Heart left ventricle (tissue), 16 donors: Measurements from ENCODE around the gene CD83. TPM values are rescaled to one million over a fixed set of nuclear protein-coding genes. Genes with fewer than 3 reads are reported as not detected.

Experiments used
- ATAC-seq, 4 donors: fragments of 200-7000 bp; cut with Tn5 transposase; one replicate each; pipeline ENCODE4 v1.9.1; 2020 to 2022; ENCODE audit warnings: moderate library complexity in 4 of 4, mild to moderate bottlenecking in 3 of 4, moderate number of reproducible peaks in 1 of 4
- DNase-seq, 5 donors: peaks; one replicate each; pipeline ENCODE4 v3.0.0-alpha.2; 2020
- H3K27ac ChIP-seq, 12 donors: fragments of 200-600 bp; sonication (generic) in 4 of 12; one replicate each; pipeline versions ENCODE4 v1.5.0 to v1.8.0; 2016 to 2022; ENCODE audit warnings: mild to moderate bottlenecking in 2 of 12
- H3K27me3 ChIP-seq, 9 donors: fragments of 200-600 bp; sonication (generic) in 2 of 9; one replicate each; pipeline versions ENCODE4 v1.5.1 to v1.8.0; 2016 to 2022; ENCODE audit warnings: mild to moderate bottlenecking in 3 of 9
- H3K36me3 ChIP-seq, 9 donors: fragments of 200-600 bp; sonication (generic) in 2 of 9; one replicate each; pipeline versions ENCODE4 v1.5.0 to v1.8.0; 2018 to 2022; ENCODE audit warnings: mild to moderate bottlenecking in 2 of 9
- H3K4me1 ChIP-seq, 12 donors: fragments of 200-600 bp; sonication (generic) in 4 of 12; one replicate each; pipeline versions ENCODE4 v1.5.0 to v1.8.0; 2016 to 2022; ENCODE audit warnings: mild to moderate bottlenecking in 3 of 12
- H3K4me3 ChIP-seq, 12 donors: fragments of 200-600 bp; sonication (generic) in 4 of 12; one replicate each; pipeline versions ENCODE4 v1.5.0 to v1.8.0; 2017 to 2022; ENCODE audit warnings: mild to moderate bottlenecking in 9 of 12, moderate library complexity in 4 of 12
- H3K9me3 ChIP-seq, 12 donors: fragments of 200-600 bp; sonication (generic) in 4 of 12; one replicate each; pipeline versions ENCODE4 v1.5.0 to v1.8.0; 2016 to 2022; ENCODE audit warnings: mild to moderate bottlenecking in 1 of 12
- POLR2A ChIP-seq, 2 donors: fragments of 450-650 bp; IDR thresholded peaks; one replicate each; pipeline ENCODE4 v1.6.1; 2017; ENCODE audit warnings: antibody characterized with exemption in 2 of 2, mild to moderate bottlenecking in 2 of 2, moderate library complexity in 2 of 2
- WGBS, 4 donors: extraction: QIAGEN DNeasy Blood & Tissue Kit in 2 of 4; methylation state at CpG; one replicate each; pipeline versions ENCODE4 v1.1.5 to v1.1.7; 2013 to 2018; 5-methylcytosine and 5-hydroxymethylcytosine counted together
- intact Hi-C, 10 donors: fragments of 100-400 bp; cut with DNase I; formaldehyde crosslinking; loops; one replicate each; pipeline versions ENCODE4 v1.11.1 to v1.14.2; 2022
- polyA plus RNA-seq, 2 donors: library from polyadenylated mRNA; stranded (reverse); fragments of 200-250 nt; gene quantifications; one replicate each; pipeline ENCODE4 v1.2.3, GENCODE V29; 2013
- total RNA-seq, 9 donors: library from RNA; depleted of rRNA in 2 of 9; stranded (reverse); fragments of >200 nt in 2 of 9; fragmentation: NEBNext Ultra II Directional in 3 of 9; extraction: Animal tissue kit (Norgen Biotek cat#: 25700) in 3 of 9; gene quantifications; one replicate each; pipeline versions ENCODE4 v1.1.0 to v1.2.4, GENCODE V29; 2016 to 2023
- TF ChIP-seq, protein P1 (sequence below), 12 donors: fragments of 200-600 bp; sonication (generic) in 4 of 12; IDR thresholded peaks; one replicate each; pipeline versions ENCODE4 v1.5.0 to v1.8.0; 2018 to 2022; ENCODE audit warnings: antibody characterized with exemption in 12 of 12, mild to moderate bottlenecking in 5 of 12
- donor health status: ischemic (EF 13 %, LVEDD 7.1; RV severe dilation, severe dysfunction).
- donor health status: healthy with polysubstance abuse.
- donor health status: DM: no; HTN: yes; CAD: no.
- donor health status: DM: no; HTN: no; CAD: no.
- donor health status: ischemic (EF 25% LVEDD 6.9; RV normal size, moderate dysfunction).
- donor health status: ischemic (EF 25% LVEDD 5.7; RV mildly dilated, moderate dysfunction).
- donor health status: healthy.
- donor health status: DM: yes; HTN: yes; CAD: no.
- donor health status: ischemic (EF 35%, LVEDD 5.7; RV mildly dilated, moderate dysfunction).
- donor health status: nonischemic (EF 11% LVEDD 7.7; RV severe dilation, severe dysfunction).
- donor health status: DM: yes; HTN: yes; CAD: no.
- donor health status: PGD.
- donor health status: ischemic (EF 29% LVEDD 5.4; RV normal size, mild dysfunction).
- donor health status: nonischemic (EF 23%, LVEDD 6.1; RV moderate dilation, normal function).

CD83 gene
- total and polyA plus RNA-seq, 11 donors = 0.38 to 10.3 (median 1.9) TPM

DNA sequence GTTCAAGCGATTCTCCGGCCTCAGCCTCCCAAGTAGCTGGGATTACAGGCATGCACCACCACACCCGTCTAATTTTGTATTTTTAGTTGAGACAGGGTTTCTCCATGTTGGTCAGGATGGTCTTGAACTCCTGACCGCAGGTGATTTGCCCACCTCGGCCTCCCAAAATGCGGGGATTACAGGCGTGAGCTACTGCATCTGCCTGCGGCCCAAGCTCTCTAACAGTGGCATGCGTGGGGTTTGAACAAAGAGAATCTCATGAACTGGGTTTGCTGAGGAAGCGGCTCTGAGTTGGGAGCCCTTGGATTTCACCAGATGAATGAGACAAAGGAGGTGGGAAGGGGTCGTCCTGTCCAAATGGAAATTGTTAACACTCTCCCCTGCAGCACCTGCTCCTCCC, 33.2 kb upstream of the CD83 start:
- Histone ChIP-seq H3K4me3 (no peak overlapping the region), H3K36me3 (no peaks in the 10 kb centered on the region), H3K27ac (no peak overlapping the region), H3K27me3 (no peaks in the 10 kb centered on the region), H3K9me3 (no peaks in the 10 kb centered on the region), H3K4me1 (peaks cover 0 to 4% (median 0%) of the 10 kb centered on the region in 12 donors)
- DNase-seq = no peak
- intact Hi-C loops = no loop called here
- ATAC-seq = no peak
- no peak for TF ChIP-seq POLR2A (IDR thresholded peaks at IDR 0.05)
- TF ChIP-seq, protein P1, sequence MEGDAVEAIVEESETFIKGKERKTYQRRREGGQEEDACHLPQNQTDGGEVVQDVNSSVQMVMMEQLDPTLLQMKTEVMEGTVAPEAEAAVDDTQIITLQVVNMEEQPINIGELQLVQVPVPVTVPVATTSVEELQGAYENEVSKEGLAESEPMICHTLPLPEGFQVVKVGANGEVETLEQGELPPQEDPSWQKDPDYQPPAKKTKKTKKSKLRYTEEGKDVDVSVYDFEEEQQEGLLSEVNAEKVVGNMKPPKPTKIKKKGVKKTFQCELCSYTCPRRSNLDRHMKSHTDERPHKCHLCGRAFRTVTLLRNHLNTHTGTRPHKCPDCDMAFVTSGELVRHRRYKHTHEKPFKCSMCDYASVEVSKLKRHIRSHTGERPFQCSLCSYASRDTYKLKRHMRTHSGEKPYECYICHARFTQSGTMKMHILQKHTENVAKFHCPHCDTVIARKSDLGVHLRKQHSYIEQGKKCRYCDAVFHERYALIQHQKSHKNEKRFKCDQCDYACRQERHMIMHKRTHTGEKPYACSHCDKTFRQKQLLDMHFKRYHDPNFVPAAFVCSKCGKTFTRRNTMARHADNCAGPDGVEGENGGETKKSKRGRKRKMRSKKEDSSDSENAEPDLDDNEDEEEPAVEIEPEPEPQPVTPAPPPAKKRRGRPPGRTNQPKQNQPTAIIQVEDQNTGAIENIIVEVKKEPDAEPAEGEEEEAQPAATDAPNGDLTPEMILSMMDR (IDR thresholded peaks at IDR 0.05) = no peak
- whole genome bisulfite sequencing, 4 donors = 95 to 97% (median 96%) methylated on average over 10 to 11 of the region's 11 CpGs

DNA sequence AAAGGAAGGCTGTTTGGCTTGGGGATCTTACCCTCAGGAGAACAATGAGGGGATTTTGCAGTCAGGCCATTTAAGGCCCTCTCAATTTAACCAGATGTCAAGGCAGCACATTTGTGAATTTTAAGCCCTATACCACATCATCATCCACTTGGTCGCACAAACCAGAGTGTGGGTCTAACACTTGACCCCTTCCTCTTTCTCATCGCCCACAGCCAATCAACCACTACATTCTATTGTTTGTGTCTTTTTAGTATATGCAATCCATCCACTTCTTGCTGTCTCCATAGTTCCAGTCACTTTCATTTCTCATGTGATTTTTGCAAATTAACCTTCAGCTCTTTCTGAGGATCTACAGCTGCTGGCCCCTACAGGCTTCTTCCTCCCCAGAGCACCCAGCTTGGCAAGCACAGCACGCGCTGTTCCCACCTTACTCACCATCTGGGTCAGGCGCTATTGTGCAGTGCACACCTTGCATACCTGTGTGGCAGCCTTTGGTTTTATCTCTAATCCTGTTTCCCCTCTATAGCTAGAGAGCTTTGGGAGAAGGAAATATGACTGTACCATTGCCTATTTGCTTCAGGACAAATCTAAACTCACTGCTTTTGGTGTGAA, 32.3 kb upstream of the CD83 start:
- no peak for ATAC-seq
- Histone ChIP-seq H3K27me3 (no peaks in the 10 kb centered on the region), H3K4me1 (no peaks in the 10 kb centered on the region), H3K4me3 (no peak overlapping the region), H3K9me3 (no peaks in the 10 kb centered on the region), H3K36me3 (no peaks in the 10 kb centered on the region), H3K27ac (no peak overlapping the region)
- intact Hi-C loops = no loop called here
- TF ChIP-seq, protein P1 (IDR thresholded peaks at IDR 0.05) = no peak
- TF ChIP-seq POLR2A (IDR thresholded peaks at IDR 0.05) = no peak
- no peak for DNase-seq
- WGBS, 4 donors = 94 to 98% (median 95%) methylated on average over 5 of the region's 5 CpGs

DNA sequence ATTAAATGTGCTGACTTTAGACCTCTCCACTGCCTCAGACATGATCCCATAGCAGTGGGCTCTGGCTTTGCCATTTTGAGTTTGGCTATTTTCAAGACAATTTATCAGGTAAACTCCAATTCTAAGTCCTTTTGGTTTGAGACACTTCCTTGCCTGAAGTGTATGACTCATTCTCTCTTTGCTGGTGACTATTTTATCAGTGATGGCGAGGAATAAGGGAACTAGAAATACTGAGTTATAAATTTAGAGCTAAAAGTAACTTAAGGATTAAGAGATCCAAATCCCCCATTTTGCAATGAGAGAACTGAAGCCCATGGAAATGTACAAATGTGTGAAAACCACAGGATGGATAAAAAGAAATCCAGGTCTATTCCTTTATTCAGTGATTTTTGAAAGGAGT, 30.9 kb upstream of the CD83 start:
- Histone ChIP-seq H3K9me3 (no peaks in the 10 kb centered on the region), H3K27ac (no peak overlapping the region), H3K27me3 (no peaks in the 10 kb centered on the region), H3K36me3 (no peaks in the 10 kb centered on the region), H3K4me1 (peaks cover 0 to 2% (median 0%) of the 10 kb centered on the region in 12 donors), H3K4me3 (no peak overlapping the region)
- ATAC-seq (no peak), DNase-seq (no peak)
- no peak for TF ChIP-seq POLR2A (IDR thresholded peaks at IDR 0.05)
- TF ChIP-seq, protein P1 (IDR thresholded peaks at IDR 0.05) = no peak
- WGBS, 4 donors = 76 to 92% (median 83%) methylated on average over 1 of the region's 1 CpG
- intact Hi-C loops = no loop called here

DNA sequence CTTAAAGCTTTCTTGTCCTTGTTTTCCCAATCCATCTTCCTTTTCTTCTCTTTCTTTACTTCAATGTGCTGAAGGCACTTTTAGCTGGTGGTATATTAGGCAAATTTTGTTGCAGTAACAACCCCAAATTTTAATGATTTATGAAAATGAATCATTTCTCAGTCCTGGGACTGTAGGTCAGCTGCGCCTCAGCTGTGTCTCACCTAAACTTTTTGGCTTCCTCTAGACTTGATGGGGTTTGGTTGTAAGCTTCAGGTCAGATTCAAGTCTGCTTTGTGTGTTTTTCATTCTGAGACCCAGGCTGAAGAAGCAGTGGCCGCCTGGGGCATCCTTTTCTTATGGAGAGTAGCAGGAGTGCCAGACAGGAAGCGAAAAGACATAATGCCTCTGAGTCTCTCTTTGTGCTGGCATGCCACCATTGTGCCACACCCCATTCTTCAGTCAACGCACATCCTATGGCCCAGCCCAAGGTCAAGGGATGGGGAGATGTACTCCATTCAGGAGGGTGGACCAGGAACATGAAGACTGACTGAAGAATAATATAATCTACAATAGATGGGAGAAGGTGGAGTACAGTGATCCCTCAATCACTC, 28.9 kb upstream of the CD83 start:
- ATAC-seq (no peak), DNase-seq (no peak)
- Histone ChIP-seq H3K4me1 (peaks cover 0 to 9% (median 0%) of the 10 kb centered on the region in 12 donors), H3K27me3 (no peaks in the 10 kb centered on the region), H3K27ac (no peak overlapping the region), H3K9me3 (no peaks in the 10 kb centered on the region), H3K4me3 (no peak overlapping the region), H3K36me3 (no peaks in the 10 kb centered on the region)
- TF ChIP-seq, protein P1 (IDR thresholded peaks at IDR 0.05) = no peak
- no peak for TF ChIP-seq POLR2A (IDR thresholded peaks at IDR 0.05)
- intact Hi-C loops = no loop called here
- 57 to 70% (median 63%) methylated on average over 4 of the region's 4 CpGs for WGBS, 4 donors
